Measurements from ENCODE around the gene UIMC1. TPM values are rescaled to one million over a fixed set of nuclear protein-coding genes. Genes with fewer than 3 reads are reported as not detected.

UIMC1 gene
- total RNA-seq, 1 donor from 2014 or later = 39.1 TPM

DNA sequence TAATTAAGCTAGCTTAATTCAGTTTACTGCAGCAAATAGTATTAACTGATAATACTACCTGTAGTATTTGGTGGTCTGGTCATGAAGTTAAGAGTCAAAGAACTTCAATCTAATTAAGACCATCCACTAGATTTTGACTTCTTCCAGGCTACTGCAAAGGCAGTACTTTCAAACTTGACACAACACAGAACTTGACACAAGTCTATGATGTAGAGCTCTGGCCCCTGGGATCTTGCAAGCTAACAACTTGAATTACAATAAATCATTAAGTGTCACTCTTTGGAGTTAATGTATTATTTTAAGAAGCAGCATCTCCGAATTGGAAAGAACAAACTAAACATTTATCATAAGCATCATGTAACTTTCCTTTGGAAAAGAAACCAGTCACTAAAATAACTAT lies 40.9 kb downstream of the UIMC1 start:
- H3K4me3 Mint-ChIP-seq = no peak overlapping the region
- H3K27ac Mint-ChIP-seq = no peak overlapping the region
- no peaks in the 10 kb centered on the region for H3K9me3 Mint-ChIP-seq
- TF ChIP-seq, protein P1, sequence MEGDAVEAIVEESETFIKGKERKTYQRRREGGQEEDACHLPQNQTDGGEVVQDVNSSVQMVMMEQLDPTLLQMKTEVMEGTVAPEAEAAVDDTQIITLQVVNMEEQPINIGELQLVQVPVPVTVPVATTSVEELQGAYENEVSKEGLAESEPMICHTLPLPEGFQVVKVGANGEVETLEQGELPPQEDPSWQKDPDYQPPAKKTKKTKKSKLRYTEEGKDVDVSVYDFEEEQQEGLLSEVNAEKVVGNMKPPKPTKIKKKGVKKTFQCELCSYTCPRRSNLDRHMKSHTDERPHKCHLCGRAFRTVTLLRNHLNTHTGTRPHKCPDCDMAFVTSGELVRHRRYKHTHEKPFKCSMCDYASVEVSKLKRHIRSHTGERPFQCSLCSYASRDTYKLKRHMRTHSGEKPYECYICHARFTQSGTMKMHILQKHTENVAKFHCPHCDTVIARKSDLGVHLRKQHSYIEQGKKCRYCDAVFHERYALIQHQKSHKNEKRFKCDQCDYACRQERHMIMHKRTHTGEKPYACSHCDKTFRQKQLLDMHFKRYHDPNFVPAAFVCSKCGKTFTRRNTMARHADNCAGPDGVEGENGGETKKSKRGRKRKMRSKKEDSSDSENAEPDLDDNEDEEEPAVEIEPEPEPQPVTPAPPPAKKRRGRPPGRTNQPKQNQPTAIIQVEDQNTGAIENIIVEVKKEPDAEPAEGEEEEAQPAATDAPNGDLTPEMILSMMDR (conservative IDR thresholded peaks at IDR 0.05) = no peak
- H3K27me3 Mint-ChIP-seq = no peaks in the 10 kb centered on the region
- H3K4me1 Mint-ChIP-seq (ENCODE audit: unreplicated experiment) = no peaks in the 10 kb centered on the region
- H3K36me3 Mint-ChIP-seq = peaks cover 36% of the 10 kb centered on the region
- DNase-seq (ENCODE audit: extremely low spot score, unreplicated experiment) = no peak

DNA sequence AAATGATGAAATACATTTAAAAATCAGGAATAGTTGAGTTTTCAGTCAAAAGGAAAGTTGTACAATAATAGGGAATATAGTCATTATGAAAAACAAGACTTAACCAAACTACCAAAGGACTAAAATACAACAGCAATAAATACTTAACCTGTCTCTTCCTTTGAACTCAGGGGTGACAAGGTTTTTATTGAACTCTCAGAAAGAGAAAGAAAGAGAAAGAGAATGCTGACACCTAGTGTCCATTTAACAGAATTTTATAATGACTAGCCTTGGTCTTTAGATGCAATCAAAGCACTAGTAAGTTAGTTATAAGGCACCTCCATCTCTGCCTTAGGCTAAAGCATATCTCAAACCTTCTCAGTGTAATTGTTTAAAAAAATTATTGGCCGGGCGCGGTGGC lies 47.5 kb downstream of the UIMC1 start:
- peak overlapping the region; percentile 81 for H3K27ac Mint-ChIP-seq

DNA sequence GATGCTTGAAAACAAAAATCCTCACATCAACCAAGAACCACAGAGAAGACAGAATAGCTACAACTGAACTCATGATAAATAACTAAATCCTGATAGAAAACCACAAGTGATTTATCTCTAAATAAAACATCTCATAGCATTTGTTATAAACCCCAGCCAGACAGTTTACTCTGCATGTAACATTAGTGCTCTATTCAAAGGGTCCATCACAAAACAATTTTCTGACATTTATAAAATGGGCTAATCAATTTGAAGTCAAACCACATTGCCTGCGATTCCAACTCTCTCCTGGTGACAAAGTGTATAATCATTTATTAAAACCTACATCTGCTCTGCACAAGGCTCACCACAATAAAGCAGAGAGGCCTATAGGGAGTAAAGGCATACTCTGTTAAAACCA lies 49.8 kb downstream of the UIMC1 start:
- Mint-ChIP-seq H3K27me3 (no peaks in the 10 kb centered on the region), H3K4me1 (ENCODE audit: unreplicated experiment) (peaks cover 5% of the 10 kb centered on the region), H3K27ac (no peak overlapping the region), H3K4me3 (no peak overlapping the region), H3K36me3 (peaks cover 7% of the 10 kb centered on the region), H3K9me3 (no peaks in the 10 kb centered on the region)
- no peak for DNase-seq (ENCODE audit: extremely low spot score, unreplicated experiment)
- TF ChIP-seq, protein P1 (conservative IDR thresholded peaks at IDR 0.05) = no peak

More for the DNA sequence above, 47.5 kb downstream of the UIMC1 start:
- TF ChIP-seq, protein P1 (conservative IDR thresholded peaks at IDR 0.05) = peak; percentile 78
- Mint-ChIP-seq H3K36me3 (peaks cover 9% of the 10 kb centered on the region), H3K4me3 (no peak overlapping the region), H3K27me3 (no peaks in the 10 kb centered on the region), H3K9me3 (no peaks in the 10 kb centered on the region), H3K4me1 (ENCODE audit: unreplicated experiment) (peaks cover 5% of the 10 kb centered on the region)
- DNase-seq (ENCODE audit: extremely low spot score, unreplicated experiment) = no peak

DNA sequence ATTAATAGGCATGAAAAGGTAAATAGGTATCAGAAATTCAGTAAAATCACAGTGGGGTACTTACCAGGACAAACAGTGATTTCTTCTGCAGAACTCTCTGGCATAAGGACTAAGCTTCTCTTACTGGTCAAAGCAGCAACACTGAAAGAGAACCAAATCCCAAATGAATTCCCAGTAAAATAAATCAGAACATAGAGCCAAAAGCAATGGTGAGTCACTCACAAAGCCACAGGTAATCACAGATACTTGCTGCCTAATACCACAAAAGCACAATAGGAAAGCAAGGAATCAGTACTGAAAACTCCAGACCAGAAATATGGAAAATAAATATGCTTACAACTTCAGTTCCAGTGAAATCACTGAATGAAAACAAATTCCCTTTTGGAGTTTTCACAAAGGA lies 50.7 kb downstream of the UIMC1 start:
- DNase-seq (ENCODE audit: extremely low spot score, unreplicated experiment) = no peak
- Mint-ChIP-seq H3K27me3 (no peaks in the 10 kb centered on the region), H3K4me3 (no peak overlapping the region), H3K4me1 (ENCODE audit: unreplicated experiment) (peaks cover 5% of the 10 kb centered on the region), H3K27ac (no peak overlapping the region), H3K36me3 (peaks cover 13% of the 10 kb centered on the region), H3K9me3 (no peaks in the 10 kb centered on the region)
- TF ChIP-seq, protein P1 (conservative IDR thresholded peaks at IDR 0.05) = no peak

DNA sequence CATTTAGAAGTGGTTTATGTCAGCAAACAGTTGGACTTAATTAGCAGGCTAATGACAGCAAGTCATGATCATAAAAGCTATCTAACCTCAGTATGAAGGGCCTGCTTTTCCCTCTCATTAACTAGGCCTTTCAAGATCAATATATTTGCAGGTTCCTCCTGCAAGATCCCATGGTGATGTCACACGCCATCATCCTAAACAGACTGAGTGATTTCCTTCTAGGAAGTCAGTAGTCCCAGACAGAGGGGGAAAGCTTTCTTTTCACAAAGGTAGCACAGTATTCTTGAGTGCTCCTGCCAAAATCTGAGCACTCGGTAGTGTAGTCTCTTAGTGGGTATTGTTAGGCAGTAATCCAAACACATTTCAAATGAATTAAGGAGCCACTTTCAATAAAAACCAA lies 52.5 kb downstream of the UIMC1 start:
- TF ChIP-seq, protein P1 (conservative IDR thresholded peaks at IDR 0.05) = no peak
- Mint-ChIP-seq H3K27ac (no peak overlapping the region), H3K9me3 (no peaks in the 10 kb centered on the region), H3K4me1 (ENCODE audit: unreplicated experiment) (peaks cover 2% of the 10 kb centered on the region), H3K36me3 (peaks cover 13% of the 10 kb centered on the region), H3K27me3 (no peaks in the 10 kb centered on the region), H3K4me3 (no peak overlapping the region)
- no peak for DNase-seq (ENCODE audit: extremely low spot score, unreplicated experiment)

Measured in type B pancreatic cell (in vitro differentiated cells).